Neuronal stem cell (in vitro differentiated cells): ENCODE data around the gene SEPHS1.
"Not testable (repeated sequence)": the region's sequence is repeated elsewhere in the genome, so short reads cannot be mapped to it uniquely, and the experiment has no call there.

ENCODE experiments used
- DNase-seq: peaks from one replicate; pipeline ENCODE4 v3.0.0-alpha.2; 2013; ENCODE audit warnings: low spot score
- H2AFZ ChIP-seq: one replicate; pipeline ENCODE4 v1.6.1; 2013; ENCODE audit warnings: mild to moderate bottlenecking, low read length, inconsistent platforms
- H2AK5ac ChIP-seq: 2 replicates; pipeline ENCODE4 v1.6.1; 2013; ENCODE audit warnings: low read depth, mild to moderate bottlenecking, inconsistent platforms, low read length, moderate library complexity, mixed read lengths
- H2BK120ac ChIP-seq: 2 replicates; pipeline ENCODE4 v1.6.1; 2013; ENCODE audit warnings: low read depth, mild to moderate bottlenecking, inconsistent platforms, low read length, moderate library complexity, mixed read lengths
- H2BK12ac ChIP-seq: one replicate; pipeline ENCODE4 v1.6.1; 2013; ENCODE audit warnings: low read length, inconsistent platforms
- H2BK15ac ChIP-seq: 2 replicates; pipeline ENCODE4 v1.6.1; 2013; ENCODE audit warnings: mild to moderate bottlenecking, low read length, inconsistent platforms, mixed read lengths
- H2BK5ac ChIP-seq: one replicate; pipeline ENCODE4 v1.6.1; 2013; ENCODE audit warnings: inconsistent platforms, mild to moderate bottlenecking, low read length, moderate library complexity
- H3K14ac ChIP-seq: one replicate; pipeline ENCODE4 v1.6.1; 2013; ENCODE audit warnings: low read length, inconsistent platforms
- H3K18ac ChIP-seq: 2 replicates; pipeline ENCODE4 v1.6.1; 2013; ENCODE audit warnings: low read length, inconsistent platforms
- H3K23ac ChIP-seq: 2 replicates; pipeline ENCODE4 v1.6.1; 2013; ENCODE audit warnings: low read depth, mild to moderate bottlenecking, mixed read lengths, low read length, inconsistent platforms; ENCODE audit not compliant: poor library complexity
- H3K27ac ChIP-seq: replicated peaks from 3 replicates; pipeline ENCODE4 v1.5.1; 2013; ENCODE audit warnings: low read length, inconsistent platforms
- H3K27me3 ChIP-seq, 3 experiments: 2 replicates each; pipeline ENCODE4 v1.6.1; 2013; ENCODE audit warnings: low read length in 3 of 3, mild to moderate bottlenecking in 2 of 3, inconsistent platforms in 1 of 3, low read depth in 1 of 3, mixed read lengths in 1 of 3, moderate library complexity in 1 of 3; ENCODE audit not compliant: control insufficient read depth in 3 of 3, insufficient read depth in 3 of 3
- H3K36me3 ChIP-seq, 2 donors: replicated peaks in 1 of 2; 2 replicates each; pipeline ENCODE4 v1.6.1; 2013; ENCODE audit warnings: low read length in 2 of 2; ENCODE audit not compliant: control insufficient read depth in 2 of 2, insufficient read depth in 2 of 2
- H3K4ac ChIP-seq: 2 replicates; pipeline ENCODE4 v1.6.1; 2013; ENCODE audit warnings: inconsistent platforms, mild to moderate bottlenecking, low read length, moderate library complexity
- H3K4me1 ChIP-seq, 2 donors: 1 replicate in 1 of 2; 2 replicates in 1 of 2; pipeline ENCODE4 v1.6.1; 2013; ENCODE audit warnings: low read length in 2 of 2, low read depth in 1 of 2; ENCODE audit not compliant: control insufficient read depth in 2 of 2, insufficient read depth in 1 of 2
- H3K4me2 ChIP-seq: one replicate; pipeline ENCODE4 v1.6.1; 2013; ENCODE audit warnings: mild to moderate bottlenecking, low read length, inconsistent platforms; ENCODE audit not compliant: insufficient read depth, poor library complexity, severe bottlenecking
- H3K4me3 ChIP-seq, 2 donors: 2 replicates each; pipeline ENCODE4 v1.5.1; 2013; ENCODE audit warnings: low read length in 2 of 2, mild to moderate bottlenecking in 2 of 2, inconsistent platforms in 1 of 2, moderate library complexity in 1 of 2
- H3K79me1 ChIP-seq: one replicate; pipeline ENCODE4 v1.6.1; 2013; ENCODE audit warnings: low read depth, mild to moderate bottlenecking, inconsistent platforms, low read length, moderate library complexity
- H3K9ac ChIP-seq: one replicate; pipeline ENCODE4 v1.6.1; 2013; ENCODE audit warnings: mild to moderate bottlenecking, low read depth, low read length, inconsistent platforms; ENCODE audit not compliant: poor library complexity
- H3K9me3 ChIP-seq, 2 donors: replicated peaks in 1 of 2; 2 replicates each; pipeline versions ENCODE3 to v1.6.1; 2013; ENCODE audit warnings: low read length in 2 of 2, mild to moderate bottlenecking in 2 of 2, inconsistent platforms in 1 of 2, low read depth in 1 of 2, mixed read lengths in 1 of 2, moderate library complexity in 1 of 2; ENCODE audit not compliant: control insufficient read depth in 2 of 2, insufficient read depth in 1 of 2
- H4K8ac ChIP-seq: one replicate; pipeline ENCODE4 v1.6.1; 2013; ENCODE audit warnings: low read depth, mild to moderate bottlenecking, inconsistent platforms, low read length, moderate library complexity
- H4K91ac ChIP-seq: one replicate; pipeline ENCODE4 v1.6.1; 2013; ENCODE audit warnings: low read length, low read depth, mild to moderate bottlenecking, inconsistent platforms; ENCODE audit not compliant: poor library complexity
- WGBS, 2 donors: extraction: QIAGEN DNeasy Blood & Tissue Kit; methylation state at CpG; one replicate each; pipeline ENCODE4 v1.1.7; 2013; ENCODE audit warnings: missing lambda C conversion rate in 2 of 2, mixed read lengths in 1 of 2; ENCODE audit not compliant: insufficient read length in 2 of 2, insufficient replicate concordance in 1 of 2; ENCODE audit errors: extremely low coverage in 2 of 2; 5-methylcytosine and 5-hydroxymethylcytosine counted together

SEPHS1 gene

GRCh38 chr10:13334556-13334955, 13.5 kb downstream of the SEPHS1 start:
- WGBS, 2 donors, result no CpG with 5 or more reads among the region's 2 CpGs
- Histone ChIP-seq H3K27me3 (no peaks in the 10 kb centered on the region), H3K79me1 (peaks cover 6% of the 10 kb centered on the region), H3K4me3 (no peak overlapping the region), H2BK15ac (no peak overlapping the region), H3K23ac (no peak overlapping the region), H3K4me1 (peaks cover 0 to 4% of the 10 kb centered on the region in 2 donors), H2AK5ac (no peak overlapping the region), H3K36me3 (peaks cover 25 to 100% of the 10 kb centered on the region in 2 donors), H3K14ac (peak overlapping the region; percentile 76), H3K9ac (no peak overlapping the region), H4K91ac (no peak overlapping the region), H3K27ac (no peak overlapping the region), H3K9me3 (peaks cover 0 to 10% of the 10 kb centered on the region in 2 donors), H3K4ac (no peak overlapping the region), H2AFZ (no peak overlapping the region), H3K18ac (no peak overlapping the region), H2BK12ac (no peak overlapping the region), H2BK5ac (no peak overlapping the region), H4K8ac (no peak overlapping the region), H2BK120ac (no peak overlapping the region), H3K4me2 (no peak overlapping the region)
- DNase-seq, result no peak

GRCh38 chr10:13331646-13332045, 16.4 kb downstream of the SEPHS1 start:
- H3K4me1 ChIP-seq, result peaks cover 0 to 5% of the 10 kb centered on the region in 2 donors
- no peak overlapping the region for H3K23ac ChIP-seq
- no peak overlapping the region for H2AFZ ChIP-seq
- H2BK5ac ChIP-seq, result no peak overlapping the region
- no peak overlapping the region for H3K4ac ChIP-seq
- H2BK120ac ChIP-seq, result no peak overlapping the region
- H4K91ac ChIP-seq, result no peak overlapping the region
- H3K36me3 ChIP-seq, result peaks cover 28 to 100% of the 10 kb centered on the region in 2 donors
- no peak overlapping the region for H3K9ac ChIP-seq
- H3K79me1 ChIP-seq, result peaks cover 2% of the 10 kb centered on the region
- DNase-seq, result no peak
- no peak overlapping the region for H3K14ac ChIP-seq
- H3K4me3 ChIP-seq, result no peak overlapping the region
- H2BK15ac ChIP-seq, result no peak overlapping the region
- no peak overlapping the region for H3K4me2 ChIP-seq
- no peak overlapping the region for H3K27ac ChIP-seq
- H4K8ac ChIP-seq, result no peak overlapping the region
- no peak overlapping the region for H3K18ac ChIP-seq
- H2BK12ac ChIP-seq, result no peak overlapping the region
- H2AK5ac ChIP-seq, result no peak overlapping the region
- H3K27me3 ChIP-seq, result no peaks in the 10 kb centered on the region
- WGBS, 2 donors, result no CpG with 5 or more reads among the region's 5 CpGs
- peaks cover 0 to 10% of the 10 kb centered on the region in 2 donors for H3K9me3 ChIP-seq

- H3K79me1 ChIP-seq, H2BK15ac ChIP-seq, H3K27me3 ChIP-seq, H2BK120ac ChIP-seq, H3K9ac ChIP-seq, H2AFZ ChIP-seq, H3K27ac ChIP-seq, H3K18ac ChIP-seq, H4K91ac ChIP-seq, H3K4me3 ChIP-seq, H3K14ac ChIP-seq, H2AK5ac ChIP-seq, H3K4ac ChIP-seq, H4K8ac ChIP-seq, H2BK12ac ChIP-seq, DNase-seq, H3K23ac ChIP-seq, H3K4me1 ChIP-seq, H3K4me2 ChIP-seq, H2BK5ac ChIP-seq: not testable (repeated sequence)
- no CpG with 5 or more reads among the region's 8 CpGs for WGBS, 2 donors
- Histone ChIP-seq H3K9me3 (peaks cover 0 to 10% of the 10 kb centered on the region in 2 donors), H3K36me3 (peaks cover 31 to 100% of the 10 kb centered on the region in 2 donors)
These were observed 17.1 kb downstream of the SEPHS1 start for GRCh38 chr10:13330980-13331379.

GRCh38 chr10:13329565-13329964, 18.5 kb downstream of the SEPHS1 start:
- Histone ChIP-seq H2BK12ac (no peak overlapping the region), H3K4me3 (no peak overlapping the region), H2AFZ (no peak overlapping the region), H3K4ac (no peak overlapping the region), H4K91ac (no peak overlapping the region), H4K8ac (no peak overlapping the region), H3K79me1 (no peaks in the 10 kb centered on the region), H3K27me3 (no peaks in the 10 kb centered on the region), H3K9me3 (peaks cover 0 to 10% of the 10 kb centered on the region in 2 donors), H2BK120ac (no peak overlapping the region), H2AK5ac (no peak overlapping the region), H3K4me1 (peaks cover 0 to 5% of the 10 kb centered on the region in 2 donors), H3K9ac (no peak overlapping the region), H3K4me2 (no peak overlapping the region), H3K36me3 (peaks cover 31 to 99% of the 10 kb centered on the region in 2 donors), H3K14ac (no peak overlapping the region), H3K27ac (no peak overlapping the region), H2BK15ac (no peak overlapping the region), H3K23ac (no peak overlapping the region), H3K18ac (no peak overlapping the region), H2BK5ac (no peak overlapping the region)
- no peak for DNase-seq
- no CpG with 5 or more reads among the region's 3 CpGs for WGBS, 2 donors
